ENCODE data around the gene CSDE1. TPM values are rescaled to one million over a fixed set of nuclear protein-coding genes. Genes with fewer than 3 reads are reported as not detected.

CSDE1 gene
- polyA plus RNA-seq = 299 and 341 TPM in 2 replicates

DNA sequence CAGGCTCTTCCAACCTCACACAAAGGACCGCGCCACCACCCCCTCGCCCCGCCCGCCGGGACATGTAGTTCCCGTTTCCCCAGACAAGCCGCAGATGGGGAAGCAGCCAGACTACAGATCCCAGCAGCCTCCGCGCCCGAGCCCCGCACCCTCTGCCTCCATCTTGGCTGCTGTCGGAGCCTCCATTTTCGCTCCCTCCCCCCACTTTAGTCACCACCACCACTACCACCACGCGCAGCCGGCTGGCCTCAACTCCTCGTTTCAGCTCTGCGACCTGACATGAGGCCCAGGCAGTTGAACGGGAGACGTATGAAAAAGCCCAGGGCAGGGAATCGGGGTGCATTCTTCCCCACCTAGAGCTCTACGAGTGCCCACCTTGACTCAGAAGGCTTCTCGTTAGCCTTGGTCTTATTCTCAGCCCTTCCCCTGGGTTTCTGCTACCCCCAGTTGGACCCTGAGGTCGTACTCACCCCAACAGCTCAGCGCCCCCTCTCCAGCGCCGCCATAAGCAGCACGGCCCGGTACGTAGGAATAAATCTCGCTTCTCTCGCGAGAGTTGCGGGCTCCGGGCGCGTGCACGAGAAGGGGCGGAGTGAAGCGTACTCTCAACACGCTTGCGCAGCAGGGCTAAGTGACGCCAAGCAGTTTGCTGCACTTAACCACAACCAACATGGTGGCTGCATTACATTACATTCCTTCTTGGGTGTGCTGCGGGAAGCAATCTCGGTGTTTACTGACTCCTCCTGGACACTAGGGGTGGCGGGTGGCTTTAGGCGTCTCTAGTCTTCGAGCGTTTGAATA lies at the start of gene CSDE1:
Gene CSDE1 (minus strand): TSS at position 530 of the 801 bp plus-strand sequence. CDS start 18,094 bp downstream, outside the sequence.

DNA sequence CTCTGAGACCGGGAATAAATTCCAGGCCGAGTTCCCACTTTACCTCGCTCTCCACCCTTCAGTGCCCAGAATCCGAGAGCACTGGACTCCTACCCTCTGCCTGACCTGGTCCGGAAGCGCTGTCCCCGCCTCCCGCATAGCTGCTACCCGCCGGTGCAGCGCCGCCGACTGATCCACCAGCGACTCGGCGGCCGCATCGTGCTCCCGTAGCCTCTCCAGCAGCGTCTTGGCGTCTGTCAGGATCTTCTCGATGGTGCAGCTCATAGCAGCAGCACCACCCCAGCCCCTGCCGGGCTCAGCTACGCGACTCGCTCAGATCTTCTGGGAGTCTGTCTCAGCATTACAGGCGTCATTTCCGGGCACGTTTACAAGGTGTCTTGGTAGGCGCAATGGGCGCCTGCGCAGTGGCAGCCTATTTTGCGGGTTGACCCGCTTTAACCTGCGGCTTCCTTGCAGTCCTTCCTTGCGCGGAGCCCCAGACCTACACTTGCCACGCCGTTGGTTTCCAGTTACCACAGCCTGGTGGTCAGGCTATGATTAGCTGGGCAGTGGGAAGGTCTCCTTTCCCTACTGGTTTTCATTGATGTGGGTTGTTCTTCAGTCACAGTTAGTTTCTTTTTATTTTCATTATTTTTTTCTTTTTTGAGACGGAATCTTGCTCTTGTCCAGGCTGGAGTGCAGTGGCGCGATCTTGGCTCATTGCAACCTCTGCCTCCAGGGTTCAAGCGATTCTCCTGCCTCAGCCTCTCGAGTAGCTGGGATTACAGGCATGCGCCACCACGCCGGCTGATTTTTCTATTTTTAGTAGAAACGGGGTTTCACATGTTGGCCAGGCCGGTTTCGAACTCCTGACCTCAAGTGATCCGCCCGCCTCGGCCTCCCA lies 22.8 kb upstream of the CSDE1 start, which contains the start of gene SIKE1:
Gene SIKE1 (minus strand): TSS at position 342 of the 883 bp plus-strand sequence. CDS start 78 bp downstream, at position 264.

DNA sequence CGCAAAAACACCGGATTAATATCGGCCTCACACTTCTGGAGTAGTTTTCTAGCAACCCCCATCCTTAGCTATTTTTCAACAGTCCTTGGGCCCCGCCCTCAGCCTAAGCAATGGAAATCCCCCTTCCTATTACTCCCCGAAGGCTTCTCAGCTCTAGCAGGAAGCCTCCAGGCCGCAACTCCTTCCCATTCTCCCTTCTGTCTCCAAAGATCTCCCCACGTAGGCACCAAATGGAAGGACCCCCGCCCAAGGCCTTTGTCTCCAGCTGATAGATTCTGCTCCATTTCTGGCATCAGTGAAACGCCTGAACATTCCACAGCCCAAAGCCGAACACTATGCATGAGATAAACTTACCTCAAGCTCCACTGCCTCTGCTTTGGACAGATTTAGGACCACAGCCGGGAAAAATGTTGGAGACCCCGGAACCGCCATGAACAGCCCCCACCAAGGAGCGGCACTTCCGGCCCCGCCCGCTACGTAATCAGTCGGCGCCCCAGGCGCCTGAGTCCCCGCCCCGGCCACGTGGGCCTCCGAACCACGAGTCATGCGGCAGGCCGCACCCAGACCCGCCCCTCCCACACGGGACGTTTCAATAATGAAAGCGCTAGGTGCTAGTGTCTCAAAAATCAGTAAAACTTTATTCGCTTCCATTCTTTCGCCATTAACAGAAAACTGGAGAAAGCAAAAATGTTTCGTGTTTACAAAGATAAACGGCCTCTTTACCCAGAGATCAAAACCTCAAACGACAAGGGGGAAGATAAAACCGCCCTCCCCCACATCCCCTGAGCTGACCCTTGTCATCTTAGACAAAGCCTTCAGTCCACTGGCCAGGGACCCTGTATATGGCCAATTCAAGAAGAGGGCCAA lies 41.2 kb downstream of the CSDE1 start, which contains the start of gene NRAS:
Gene NRAS (minus strand): TSS at position 468 of the 867 bp plus-strand sequence. CDS start 611 bp downstream, outside the sequence.

DNA sequence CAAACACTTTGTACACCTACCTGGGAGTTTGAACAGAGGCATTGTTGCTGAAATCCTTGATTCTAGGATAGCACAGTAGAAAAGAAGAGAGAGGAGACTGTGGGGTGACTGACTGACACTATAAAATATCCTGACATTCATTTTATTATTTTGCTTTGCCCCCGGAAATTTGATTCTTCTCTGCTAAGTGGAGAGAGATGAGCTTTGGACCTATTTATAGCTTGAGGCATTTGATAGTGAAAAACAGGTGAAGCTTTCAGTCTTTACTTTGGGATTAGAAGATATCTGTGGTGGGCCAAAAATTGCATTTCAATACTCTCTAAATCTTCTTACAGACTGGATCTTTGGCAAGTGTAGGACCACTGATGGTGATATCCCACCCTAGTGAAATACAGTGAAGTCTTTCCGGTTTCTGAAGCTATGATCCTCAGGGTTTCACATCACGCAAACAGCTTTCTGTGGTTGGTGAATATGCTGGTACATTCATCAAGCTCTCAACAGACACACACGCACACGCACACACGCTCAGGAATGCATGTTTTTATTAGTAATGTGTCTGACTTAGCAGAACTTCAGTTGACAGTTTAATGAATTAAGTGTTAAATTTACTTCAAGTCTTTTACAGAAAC lies 62.2 kb downstream of the CSDE1 start, which contains the start of gene AMPD1:
Gene AMPD1 (minus strand): TSS at position 117 of the 629 bp plus-strand sequence. CDS start 75 bp downstream, at position 42.

DNA sequence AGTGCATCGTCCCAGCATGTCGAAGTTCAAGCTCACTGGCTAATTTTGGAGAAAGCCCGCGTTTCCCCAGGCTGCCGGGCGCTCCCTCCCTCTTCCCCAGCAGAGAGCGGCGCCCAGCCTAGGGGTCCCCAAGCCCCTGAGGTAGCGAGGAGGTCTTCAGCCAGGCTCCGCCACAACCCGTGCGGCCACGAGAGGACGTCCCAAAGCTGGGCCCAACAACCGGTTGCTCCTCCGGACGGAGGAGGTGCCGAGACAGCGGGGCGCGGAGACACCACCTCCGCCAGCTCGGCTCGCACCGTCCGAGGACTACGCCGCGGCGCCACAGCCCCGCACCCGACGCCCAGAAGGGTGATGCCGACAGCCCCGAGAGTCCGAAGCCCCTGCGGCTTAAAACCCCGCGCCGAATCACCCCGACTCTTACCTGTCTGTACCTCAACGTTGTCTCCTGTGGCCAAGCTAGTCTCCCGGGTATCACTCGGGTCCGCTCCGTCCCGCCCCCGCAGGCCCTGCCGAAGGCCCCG lies 88.2 kb downstream of the CSDE1 start, which contains the start of gene DENND2C:
Gene DENND2C (minus strand): TSS at position 488 of the 521 bp plus-strand sequence. CDS start 44,065 bp downstream, outside the sequence.

Other genes with a start within 250 kb of the CSDE1 start
- gene TRIM33, start 246.8 kb downstream of the CSDE1 start, polyA plus RNA-seq = 49.5 and 58.2 TPM in 2 replicates
- gene BCAS2, start 176.4 kb downstream of the CSDE1 start, polyA plus RNA-seq = 265 and 288 TPM in 2 replicates
- gene DENND2C, start 87.9 kb downstream of the CSDE1 start, polyA plus RNA-seq = 2.4 and 2.9 TPM in 2 replicates
- not detected in 2 replicates for gene AMPD1, start 62.4 kb downstream of the CSDE1 start, polyA plus RNA-seq
- 6.4 and 9.5 TPM in 2 replicates for gene NRAS, start 41.2 kb downstream of the CSDE1 start, polyA plus RNA-seq
- 149 and 156 TPM in 2 replicates for gene SIKE1, start 22.7 kb upstream of the CSDE1 start, polyA plus RNA-seq
- 8.1 and 19.9 TPM in 2 replicates for gene SYCP1, start 96.9 kb upstream of the CSDE1 start, polyA plus RNA-seq

All from Purkinje cell (primary cell).